Measurements from ENCODE around the gene CELSR1.

Gene CELSR1

GRCh38 chr22:46346680-46347405 lies 190.6 kb downstream of the CELSR1 start:
- DNase-seq = no peak

DNA sequence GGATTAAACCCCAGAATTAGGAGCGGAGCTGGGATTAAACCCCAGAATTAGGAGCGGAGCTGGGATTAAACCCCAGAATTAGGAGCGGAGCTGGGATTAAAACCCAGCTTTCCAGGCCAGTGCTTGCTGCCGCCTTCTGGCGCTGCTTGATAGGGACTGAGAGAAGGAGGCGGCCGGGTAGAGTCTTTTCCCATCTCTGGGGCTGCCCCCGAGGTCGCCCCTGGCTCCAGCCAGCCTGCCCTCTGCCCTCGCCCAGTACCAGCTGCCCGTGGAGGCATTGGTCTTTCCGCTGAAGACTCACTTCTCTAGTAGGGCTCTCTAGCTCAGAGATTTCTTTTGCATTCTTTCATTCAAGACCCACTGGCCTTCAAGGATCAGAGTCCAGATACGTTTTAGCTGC lies 196.7 kb downstream of the CELSR1 start:
- DNase-seq = no peak

DNA sequence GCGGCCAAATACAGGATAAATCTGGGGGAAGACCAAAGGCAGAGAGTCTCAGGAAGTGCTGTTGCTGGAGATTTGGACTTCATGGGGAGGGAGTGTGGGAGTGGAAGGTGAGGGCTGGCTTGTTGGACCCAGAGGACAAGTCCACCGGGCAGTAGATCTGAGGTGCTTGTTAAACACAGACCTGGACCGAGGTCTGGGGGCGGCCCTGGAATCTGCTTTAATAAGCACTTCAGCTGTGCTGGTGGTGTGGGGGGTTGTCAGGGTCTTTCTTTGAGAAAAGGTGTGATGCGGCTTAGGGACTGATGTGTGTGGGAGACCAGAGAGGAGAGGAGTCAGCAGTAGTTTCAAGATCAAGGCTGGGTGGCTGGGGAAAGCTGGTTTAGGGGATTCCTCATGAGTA lies 197.5 kb downstream of the CELSR1 start:
- no peak for DNase-seq

DNA sequence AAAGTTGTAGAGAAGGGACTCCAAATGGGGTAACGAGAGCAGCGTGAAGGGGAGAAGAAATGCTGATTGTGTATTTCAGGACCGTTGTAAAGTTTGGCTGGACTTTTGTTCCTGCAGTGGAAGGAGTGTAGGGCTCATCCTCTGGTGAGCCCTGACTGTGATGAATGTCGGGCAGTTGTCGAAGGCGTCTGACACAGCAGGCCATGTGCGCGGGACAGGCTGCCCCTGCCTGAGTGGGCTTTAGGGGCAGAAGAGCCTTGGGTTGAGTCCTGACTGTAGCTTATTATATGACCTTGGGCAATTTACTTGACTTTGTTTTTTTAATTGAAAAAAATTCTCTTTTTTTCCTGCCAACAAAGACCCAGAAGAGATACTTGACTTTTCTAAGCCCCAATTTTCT lies 198.8 kb downstream of the CELSR1 start:
- no peak for DNase-seq

DNA sequence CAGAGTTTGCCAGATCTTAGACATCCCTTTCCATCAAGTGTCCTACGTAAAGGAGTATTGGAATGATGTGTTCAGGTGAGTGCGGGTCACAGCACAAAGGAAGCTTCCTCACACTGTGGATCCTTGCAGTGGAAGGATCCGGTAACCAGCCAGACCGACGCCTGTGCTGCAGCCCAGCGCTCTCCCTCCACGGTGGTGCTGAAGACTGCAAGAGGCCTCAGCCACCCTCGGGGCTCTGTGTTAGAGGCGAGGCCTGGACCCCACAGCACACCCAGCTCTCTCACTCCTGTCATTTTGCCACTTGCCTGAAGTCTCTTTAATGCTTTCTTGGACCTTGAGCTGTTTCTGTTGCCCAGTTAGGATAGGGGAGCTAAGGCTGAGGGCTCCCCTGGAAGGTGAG lies 199.6 kb downstream of the CELSR1 start:
- DNase-seq = no peak

DNA sequence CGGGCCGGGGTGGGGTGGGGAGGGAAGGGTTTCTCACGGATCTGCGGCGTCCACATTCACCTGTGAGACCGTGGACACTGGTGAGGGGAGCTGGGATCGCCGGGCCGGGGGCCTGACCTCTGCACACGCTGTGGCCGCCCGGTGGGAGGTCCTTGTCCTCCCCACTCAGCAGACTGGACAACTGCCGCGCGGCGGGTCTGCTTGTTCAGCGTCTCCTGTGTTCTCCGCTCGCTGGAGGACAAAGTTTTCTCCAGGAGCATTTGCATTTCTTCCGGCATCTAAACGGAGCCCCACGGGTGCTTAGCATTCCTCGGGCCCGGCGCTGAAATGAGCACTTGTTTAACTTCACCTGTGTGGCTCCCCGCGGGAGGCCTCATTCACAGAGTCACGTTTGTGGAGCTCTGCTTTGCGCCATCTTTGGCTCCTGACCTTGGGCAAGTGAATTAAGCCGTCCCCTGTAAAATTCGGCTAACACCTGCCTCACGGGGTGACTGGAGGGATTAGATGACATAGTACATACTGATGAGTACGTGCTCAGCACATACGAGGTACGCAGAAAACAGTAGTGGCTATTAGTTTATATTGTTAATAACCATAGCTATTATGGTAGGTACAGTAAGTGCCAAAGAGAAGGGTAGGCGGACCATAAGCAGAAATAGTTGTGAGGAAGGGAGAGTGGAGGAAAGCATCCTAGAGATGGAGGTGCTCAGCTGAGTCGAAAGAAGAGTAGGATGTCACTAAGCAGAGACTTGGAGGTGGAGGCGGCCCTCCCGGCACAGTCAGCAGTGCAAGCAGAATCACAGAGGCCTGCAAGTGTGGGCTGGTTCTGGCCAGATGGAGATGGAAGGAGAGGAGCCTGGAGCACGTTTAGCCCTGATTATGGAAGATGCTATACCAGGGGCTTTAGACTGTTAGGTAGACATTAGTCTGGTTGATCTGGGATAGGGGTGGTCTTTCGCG lies 201.0 kb downstream of the CELSR1 start:
- DNase-seq = no peak

GRCh38 chr22:46335201-46336118 lies 202.0 kb downstream of the CELSR1 start, which contains the start of gene TRMU:
TSS of gene TRMU (plus strand) at chr22:46335714. CDS start at chr22:46335765, 51 bp downstream.
- DNase-seq = peak in 3 of 4 experiments; percentile 38 to 64 (median 44)

GRCh38 chr22:46331496-46331895 lies 205.9 kb downstream of the CELSR1 start:
- no peak for DNase-seq

DNA sequence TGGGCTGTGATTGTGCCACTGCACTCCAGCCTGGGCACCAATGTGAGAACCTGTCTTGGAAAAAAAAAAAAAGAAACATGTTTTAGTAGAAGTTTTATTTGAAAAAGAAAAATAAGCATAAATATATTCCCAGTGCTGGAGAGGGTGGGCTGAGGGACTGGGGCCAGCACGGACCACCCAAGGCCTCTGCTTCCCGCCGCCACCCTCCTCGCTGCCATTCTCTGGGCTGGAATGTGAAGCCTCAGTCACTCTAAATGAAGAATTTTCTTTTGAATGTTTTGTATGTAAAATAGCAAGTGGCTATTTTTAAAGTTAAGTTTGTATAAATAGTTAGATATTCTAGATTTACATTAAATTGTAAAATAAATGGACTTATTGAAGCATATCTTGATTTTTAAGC lies 207.0 kb downstream of the CELSR1 start:
- no peak for DNase-seq

DNA sequence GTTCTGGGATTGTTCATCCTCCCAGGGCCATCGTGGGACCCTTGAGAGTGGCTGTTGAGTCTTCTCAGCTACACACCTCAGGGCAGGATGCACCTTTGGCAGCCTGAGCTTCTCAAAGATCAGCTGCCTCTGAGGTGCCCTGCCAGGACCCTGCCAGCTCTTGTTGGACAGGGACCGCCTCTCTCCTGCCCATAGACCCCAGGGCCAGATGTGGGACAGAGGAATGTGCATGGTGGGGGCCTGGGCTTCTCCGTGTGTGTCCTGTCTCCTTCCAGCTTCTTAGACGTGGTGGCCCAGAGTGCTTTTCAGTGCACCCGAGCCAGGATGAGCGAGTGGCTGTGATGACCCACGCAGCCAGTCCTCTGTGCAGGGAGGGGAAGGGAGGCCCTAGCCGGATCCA lies 207.8 kb downstream of the CELSR1 start:
- no peak for DNase-seq

GRCh38 chr22:46328797-46329196 lies 208.6 kb downstream of the CELSR1 start:
- DNase-seq = no peak

DNA sequence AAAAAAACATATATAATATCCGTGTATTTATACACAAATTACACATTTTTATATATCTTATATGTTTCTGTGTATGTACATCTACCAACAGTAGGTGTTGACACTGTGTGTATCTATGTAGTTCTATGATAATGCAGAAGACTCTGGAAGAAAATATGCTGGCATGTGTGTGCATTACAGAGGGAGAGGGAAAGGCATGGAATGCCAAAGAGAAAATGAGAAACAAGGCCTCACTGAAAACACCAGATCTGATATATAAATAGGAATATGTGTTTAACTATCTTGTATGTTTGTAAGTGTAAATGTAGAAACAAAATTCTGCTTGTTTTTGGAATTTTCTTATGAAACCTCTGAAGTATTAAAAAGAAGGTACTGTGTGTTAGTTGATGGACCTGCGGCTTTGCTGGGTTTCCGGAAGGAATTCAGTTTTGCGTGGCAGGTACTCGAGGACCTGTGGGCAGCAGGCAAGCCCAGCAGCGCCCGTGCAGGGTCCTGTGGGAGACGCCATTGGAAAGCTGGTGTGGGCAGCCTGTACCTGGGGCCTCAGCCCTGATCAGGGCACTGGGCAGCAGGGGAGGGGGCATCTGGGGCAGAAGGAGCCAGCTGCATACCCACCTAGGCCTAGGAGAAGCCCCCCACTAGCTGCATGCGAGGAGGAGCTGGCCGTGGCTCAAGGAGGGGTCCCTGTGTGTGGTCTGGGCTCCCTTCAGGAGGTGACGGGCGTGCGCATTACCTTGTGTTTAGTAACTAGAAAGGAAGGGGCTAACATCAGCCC lies 209.5 kb downstream of the CELSR1 start:
- no peak for DNase-seq

- no peak for DNase-seq
Measured at GRCh38 chr22:46326066-46326680, 211.2 kb downstream of the CELSR1 start.

- no peak for DNase-seq
Measured at GRCh38 chr22:46323162-46323561, 214.3 kb downstream of the CELSR1 start.

GRCh38 chr22:46322711-46323110 lies 214.7 kb downstream of the CELSR1 start:
- DNase-seq = no peak

GRCh38 chr22:46320716-46321386 lies 216.6 kb downstream of the CELSR1 start:
- DNase-seq = no peak

DNA sequence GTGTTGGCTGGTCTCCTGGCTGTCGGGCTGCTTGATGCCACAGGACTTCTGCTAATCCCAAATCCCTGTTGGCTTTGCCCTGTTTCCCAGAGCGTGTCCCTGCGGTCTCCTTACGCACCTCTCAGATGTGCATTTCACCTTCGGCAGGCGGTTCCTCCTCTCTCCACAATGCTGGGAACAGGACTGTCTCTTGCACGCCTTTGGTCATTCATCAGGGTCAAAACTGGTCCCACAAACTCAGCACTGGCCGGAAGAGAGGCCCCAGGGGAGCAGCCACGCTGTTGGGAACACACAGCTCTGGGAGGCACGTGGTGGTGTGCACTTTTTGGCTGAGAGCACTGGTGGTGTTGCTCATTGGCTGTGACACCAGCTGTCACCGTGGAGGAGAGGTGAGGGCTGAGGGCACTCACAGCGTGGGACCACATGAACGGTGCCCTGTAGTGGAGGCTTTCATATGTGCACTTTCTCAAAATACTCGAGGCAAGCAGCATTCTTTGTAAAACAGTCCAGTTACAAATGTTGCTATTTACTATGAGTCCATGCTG lies 217.2 kb downstream of the CELSR1 start:
- DNase-seq = no peak

- DNase-seq = no peak
Measured at GRCh38 chr22:46319319-46319718, 218.1 kb downstream of the CELSR1 start.

- DNase-seq = no peak
Measured at GRCh38 chr22:46318576-46318975, 218.8 kb downstream of the CELSR1 start.

- no peak for DNase-seq
Measured at GRCh38 chr22:46317646-46318045, 219.8 kb downstream of the CELSR1 start.

GRCh38 chr22:46315976-46316375 lies 221.4 kb downstream of the CELSR1 start:
- DNase-seq = no peak
